DND-41 (cell line): ENCODE data around the gene DAPP1.

Source experiments
- ATAC-seq: fragments of 200-7000 bp; cut with Tn5 transposase; 3 replicates; pipeline ENCODE4 v1.9.1; 2021; ENCODE audit warnings: low read depth; ENCODE audit not compliant: insufficient read depth
- DNase-seq: peaks from one replicate; pipeline ENCODE4 v3.0.0-alpha.2; 2020
- H2AFZ ChIP-seq: 2 replicates; pipeline ENCODE4 v1.6.0; 2012; ENCODE audit warnings: low read depth, low read length
- H3K27ac ChIP-seq: 2 replicates; pipeline ENCODE4 v1.5.1; 2012; ENCODE audit warnings: low read length, inconsistent platforms
- H3K27me3 ChIP-seq: fragments of 200-600 bp; sonication (generic); 2 replicates; pipeline ENCODE4 v1.6.0; 2012; ENCODE audit warnings: low read length, mild to moderate bottlenecking, inconsistent platforms; ENCODE audit not compliant: insufficient read depth, poor library complexity
- H3K36me3 ChIP-seq: 2 replicates; pipeline ENCODE4 v1.5.1; 2012; ENCODE audit warnings: low read length, inconsistent platforms; ENCODE audit not compliant: insufficient read depth
- H3K4me1 ChIP-seq: 2 replicates; pipeline ENCODE4 v1.5.1; 2012; ENCODE audit warnings: mild to moderate bottlenecking, low read length; ENCODE audit not compliant: insufficient read depth
- H3K4me2 ChIP-seq: 2 replicates; pipeline ENCODE4 v1.6.0; 2012; ENCODE audit warnings: mild to moderate bottlenecking, moderate library complexity, low read length, inconsistent platforms; ENCODE audit not compliant: insufficient read depth
- H3K4me3 ChIP-seq, 2 experiments: fragments of 200-600 bp in 1 of 2; shearing (Covaris generic) in 1 of 2; 2 replicates each; pipeline ENCODE4 v1.5.1; 2012 to 2016; ENCODE audit warnings: inconsistent platforms in 2 of 2, low read length in 2 of 2, mild to moderate bottlenecking in 2 of 2, low read depth in 1 of 2, moderate library complexity in 1 of 2
- H3K79me2 ChIP-seq: 2 replicates; pipeline ENCODE4 v1.6.0; 2012; ENCODE audit warnings: low read length, inconsistent platforms; ENCODE audit not compliant: insufficient read depth
- H3K9ac ChIP-seq: 2 replicates; pipeline ENCODE4 v1.6.0; 2012; ENCODE audit warnings: low read depth, mild to moderate bottlenecking, inconsistent platforms, low read length, moderate library complexity
- H3K9me3 ChIP-seq: 2 replicates; pipeline ENCODE4 v1.5.1; 2012; ENCODE audit warnings: low read length, moderate library complexity, mild to moderate bottlenecking, inconsistent platforms; ENCODE audit not compliant: insufficient read depth, severe bottlenecking
- H4K20me1 ChIP-seq: 2 replicates; pipeline ENCODE4 v1.6.0; 2012; ENCODE audit warnings: low read length; ENCODE audit not compliant: insufficient read depth
- EZH2 ChIP-seq: IDR thresholded peaks from 3 replicates; pipeline ENCODE4 v1.6.1; 2012; ENCODE audit warnings: borderline replicate concordance, low read depth, mild to moderate bottlenecking, moderate library complexity, low read length, inconsistent platforms; ENCODE audit not compliant: severe bottlenecking
- TF ChIP-seq, protein P1 (sequence below): IDR thresholded peaks from 2 replicates; pipeline ENCODE4 v1.5.1; 2012; ENCODE audit warnings: borderline replicate concordance, low read length, moderate library complexity, mild to moderate bottlenecking; ENCODE audit not compliant: poor library complexity, severe bottlenecking; ENCODE audit errors: extremely low read depth

The DAPP1 gene

DNA sequence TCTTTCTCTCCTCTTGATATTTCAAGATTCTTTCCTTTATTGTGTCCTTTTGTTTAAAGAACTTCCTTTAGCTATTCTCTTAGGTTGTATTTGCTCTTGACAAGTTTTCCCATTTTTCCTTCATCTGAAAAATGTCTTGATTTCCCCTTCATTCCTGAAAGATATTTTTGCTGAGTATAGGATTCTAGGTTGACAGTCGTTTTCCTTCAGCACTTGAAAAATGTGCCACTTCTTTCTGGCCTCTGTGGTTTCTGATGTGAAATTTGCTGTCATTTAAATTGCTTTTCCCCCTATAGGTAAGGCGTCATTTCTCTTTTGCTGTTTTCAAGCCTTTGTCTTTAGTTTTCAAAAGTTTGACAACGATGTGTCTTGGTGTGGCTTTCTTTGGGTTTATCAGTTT is 100.9 kb downstream of the DAPP1 start:
- Histone ChIP-seq H3K27ac (no peak overlapping the region), H3K9ac (no peak overlapping the region), H3K36me3 (peaks cover 55% of the 10 kb centered on the region), H4K20me1 (no peaks in the 10 kb centered on the region), H2AFZ (no peak overlapping the region), H3K9me3 (no peaks in the 10 kb centered on the region), H3K27me3 (no peaks in the 10 kb centered on the region), H3K4me3 (no peak overlapping the region), H3K79me2 (peaks cover 2% of the 10 kb centered on the region; the same call in 1 of the 2 replicates), H3K4me1 (no peaks in the 10 kb centered on the region), H3K4me2 (no peak overlapping the region)
- ATAC-seq (no peak), DNase-seq (no peak)
- TF ChIP-seq, protein P1, sequence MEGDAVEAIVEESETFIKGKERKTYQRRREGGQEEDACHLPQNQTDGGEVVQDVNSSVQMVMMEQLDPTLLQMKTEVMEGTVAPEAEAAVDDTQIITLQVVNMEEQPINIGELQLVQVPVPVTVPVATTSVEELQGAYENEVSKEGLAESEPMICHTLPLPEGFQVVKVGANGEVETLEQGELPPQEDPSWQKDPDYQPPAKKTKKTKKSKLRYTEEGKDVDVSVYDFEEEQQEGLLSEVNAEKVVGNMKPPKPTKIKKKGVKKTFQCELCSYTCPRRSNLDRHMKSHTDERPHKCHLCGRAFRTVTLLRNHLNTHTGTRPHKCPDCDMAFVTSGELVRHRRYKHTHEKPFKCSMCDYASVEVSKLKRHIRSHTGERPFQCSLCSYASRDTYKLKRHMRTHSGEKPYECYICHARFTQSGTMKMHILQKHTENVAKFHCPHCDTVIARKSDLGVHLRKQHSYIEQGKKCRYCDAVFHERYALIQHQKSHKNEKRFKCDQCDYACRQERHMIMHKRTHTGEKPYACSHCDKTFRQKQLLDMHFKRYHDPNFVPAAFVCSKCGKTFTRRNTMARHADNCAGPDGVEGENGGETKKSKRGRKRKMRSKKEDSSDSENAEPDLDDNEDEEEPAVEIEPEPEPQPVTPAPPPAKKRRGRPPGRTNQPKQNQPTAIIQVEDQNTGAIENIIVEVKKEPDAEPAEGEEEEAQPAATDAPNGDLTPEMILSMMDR = no peak
- no peak for TF ChIP-seq EZH2

DNA sequence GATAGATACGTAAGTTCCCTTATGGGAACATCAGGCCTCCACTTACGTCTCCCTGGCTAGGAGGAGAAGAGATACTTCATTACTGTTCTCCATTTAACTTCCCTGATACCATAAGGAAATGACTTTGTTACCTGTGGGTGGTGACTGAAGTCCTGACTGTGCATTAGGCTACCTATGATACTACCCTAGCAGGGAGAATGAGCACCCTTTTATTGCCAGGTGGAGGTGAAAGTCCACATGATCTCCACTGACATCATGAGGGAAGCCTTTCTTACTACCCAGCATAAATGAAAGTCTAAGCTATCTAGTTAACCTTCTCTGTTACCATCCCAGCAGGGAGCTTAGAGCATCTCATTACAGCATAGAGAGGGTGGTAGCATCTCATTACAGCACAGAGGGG is 102.0 kb downstream of the DAPP1 start:
- Histone ChIP-seq H3K79me2 (peaks cover 2% of the 10 kb centered on the region; the same call in 1 of the 2 replicates), H3K4me2 (no peak overlapping the region), H2AFZ (no peak overlapping the region), H3K4me1 (no peaks in the 10 kb centered on the region), H3K9me3 (no peaks in the 10 kb centered on the region), H3K27me3 (no peaks in the 10 kb centered on the region), H3K36me3 (peaks cover 60% of the 10 kb centered on the region), H3K4me3 (no peak overlapping the region), H3K27ac (no peak overlapping the region), H3K9ac (no peak overlapping the region), H4K20me1 (no peaks in the 10 kb centered on the region)
- DNase-seq (no peak), ATAC-seq (no peak)
- no peak for TF ChIP-seq EZH2
- TF ChIP-seq, protein P1 = no peak
